Middle frontal gyrus (tissue), 1 donor: ENCODE results near the gene CHST15.
"Not testable (repeated sequence)": the region's sequence is repeated elsewhere in the genome, so short reads cannot be mapped to it uniquely, and the experiment has no call there.

Experiments used
- DNase-seq: peaks from one replicate; pipeline ENCODE4 v3.0.0-alpha.2; 2015; ENCODE audit warnings: low spot score; ENCODE audit errors: extremely low spot score

The CHST15 gene

GRCh38 chr10:124099604-124100003, 6.2 kb upstream of the CHST15 start:
- no peak for DNase-seq

GRCh38 chr10:124098575-124098974, 5.2 kb upstream of the CHST15 start:
- DNase-seq = no peak

GRCh38 chr10:124097883-124098282, 4.5 kb upstream of the CHST15 start:
- DNase-seq = no peak

- no peak for DNase-seq
Measured at GRCh38 chr10:124096494-124096893, 3.1 kb upstream of the CHST15 start.

- DNase-seq = not testable (repeated sequence)
Measured at GRCh38 chr10:124095801-124096200, 2.4 kb upstream of the CHST15 start.

- no peak for DNase-seq
Measured at GRCh38 chr10:124095096-124095495, 1.7 kb upstream of the CHST15 start.

GRCh38 chr10:124094419-124094785, 1.0 kb upstream of the CHST15 start:
- DNase-seq = no peak

- DNase-seq = not testable (repeated sequence)
Measured at GRCh38 chr10:124093774-124094418, 498 bp upstream of the CHST15 start.

- DNase-seq = no peak
Measured at GRCh38 chr10:124092250-124092859, 1.0 kb downstream of the CHST15 start.

GRCh38 chr10:124091646-124092249, 1.6 kb downstream of the CHST15 start:
- no peak for DNase-seq

- no peak for DNase-seq
Measured at GRCh38 chr10:124090601-124091209, 2.7 kb downstream of the CHST15 start.

- DNase-seq = no peak
Measured at GRCh38 chr10:124089859-124090258, 3.5 kb downstream of the CHST15 start.

- DNase-seq = no peak
Measured at GRCh38 chr10:124088915-124089314, 4.5 kb downstream of the CHST15 start.

GRCh38 chr10:124087672-124088634, 5.4 kb downstream of the CHST15 start:
- no peak for DNase-seq

GRCh38 chr10:124086787-124087671, 6.4 kb downstream of the CHST15 start:
- no peak for DNase-seq

- DNase-seq = no peak
Measured at GRCh38 chr10:124086097-124086710, 7.2 kb downstream of the CHST15 start.

- no peak for DNase-seq
Measured at GRCh38 chr10:124085680-124086079, 7.7 kb downstream of the CHST15 start.

- no peak for DNase-seq
Measured at GRCh38 chr10:124084708-124085107, 8.7 kb downstream of the CHST15 start.

- DNase-seq = no peak
Measured at GRCh38 chr10:124083740-124084397, 9.5 kb downstream of the CHST15 start.
